Fibroblast of the conjunctiva (primary cell): Measurements from ENCODE around the gene CERT1.
A peak's percentile ranks its signal among the peaks of the same experiment; 100 is the strongest.
"Not testable (repeated sequence)": the region's sequence is repeated elsewhere in the genome, so short reads cannot be mapped to it uniquely, and the experiment has no call there.

Experiments used
- DNase-seq: peaks from one replicate; pipeline ENCODE4 v3.0.0-alpha.2; 2010; ENCODE audit warnings: low read depth

CERT1 gene

GRCh38 chr5:75522542-75522941, 11.1 kb upstream of the CERT1 start:
- DNase-seq = no peak

GRCh38 chr5:75522025-75522424, 10.6 kb upstream of the CERT1 start:
- DNase-seq = no peak

GRCh38 chr5:75521195-75521594, 9.8 kb upstream of the CERT1 start:
- no peak for DNase-seq

GRCh38 chr5:75519761-75520160, 8.3 kb upstream of the CERT1 start:
- no peak for DNase-seq

GRCh38 chr5:75514323-75514722, 2.9 kb upstream of the CERT1 start:
- no peak for DNase-seq

- no peak for DNase-seq
These were observed 2.4 kb upstream of the CERT1 start for GRCh38 chr5:75513841-75514240.

GRCh38 chr5:75512383-75513074, 1.1 kb upstream of the CERT1 start:
- no peak for DNase-seq

- no peak for DNase-seq
These were observed 494 bp downstream of the CERT1 start for GRCh38 chr5:75510836-75511434.

- peak; percentile 12 for DNase-seq
These were observed 1.0 kb downstream of the CERT1 start for GRCh38 chr5:75510417-75510835.

GRCh38 chr5:75509956-75510355, 1.5 kb downstream of the CERT1 start:
- peak; percentile 28 for DNase-seq

GRCh38 chr5:75509546-75509945, 1.9 kb downstream of the CERT1 start:
- no peak for DNase-seq

GRCh38 chr5:75507841-75508240, 3.6 kb downstream of the CERT1 start:
- no peak for DNase-seq

GRCh38 chr5:75505112-75505511, 6.3 kb downstream of the CERT1 start:
- DNase-seq = not testable (repeated sequence)

- DNase-seq = not testable (repeated sequence)
These were observed 12.6 kb downstream of the CERT1 start for GRCh38 chr5:75498875-75499274.

GRCh38 chr5:75498208-75498777, 13.1 kb downstream of the CERT1 start:
- no peak for DNase-seq

- DNase-seq = no peak
These were observed 15.4 kb downstream of the CERT1 start for GRCh38 chr5:75496026-75496425.

GRCh38 chr5:75491621-75492020, 19.8 kb downstream of the CERT1 start:
- DNase-seq = no peak

- DNase-seq = not testable (repeated sequence)
These were observed 21.6 kb downstream of the CERT1 start for GRCh38 chr5:75489847-75490246.

- no peak for DNase-seq
These were observed 26.8 kb downstream of the CERT1 start for GRCh38 chr5:75484605-75485004.

GRCh38 chr5:75482482-75482881, 28.9 kb downstream of the CERT1 start:
- DNase-seq = no peak

GRCh38 chr5:75481024-75481423, 30.4 kb downstream of the CERT1 start:
- no peak for DNase-seq

- DNase-seq = no peak
These were observed 36.1 kb downstream of the CERT1 start for GRCh38 chr5:75475364-75475763.

- DNase-seq = no peak
These were observed 38.0 kb downstream of the CERT1 start for GRCh38 chr5:75473463-75473862.

GRCh38 chr5:75472973-75473372, 38.5 kb downstream of the CERT1 start:
- DNase-seq = no peak
